Astrocyte (in vitro differentiated cells and primary cell): ENCODE measurements around the gene DIP2A. TPM values are rescaled to one million over a fixed set of nuclear protein-coding genes. Genes with fewer than 3 reads are reported as not detected.

Experiments used
- DNase-seq: peaks from one replicate; pipeline ENCODE4 v3.0.0-alpha.2; 2010; ENCODE audit warnings: low read depth
- FAIRE-seq: peaks from 2 replicates; lab custom pipeline; 2011; peaks lifted over from hg19 to GRCh38; lab: Jason Lieb, UNC
- H2AFZ ChIP-seq: 2 replicates; pipeline ENCODE4 v1.6.0; 2012; ENCODE audit warnings: low read depth, low read length, inconsistent platforms
- H3K27ac ChIP-seq: 2 replicates; pipeline ENCODE4 v1.5.1; 2011; ENCODE audit warnings: low read depth, low read length, inconsistent platforms
- H3K27me3 ChIP-seq: 2 replicates; pipeline ENCODE4 v1.6.0; 2011; ENCODE audit warnings: low read length, inconsistent platforms; ENCODE audit not compliant: insufficient read depth
- H3K36me3 ChIP-seq: 2 replicates; pipeline ENCODE4 v1.5.1; 2011; ENCODE audit warnings: low read length, inconsistent platforms; ENCODE audit not compliant: insufficient read depth
- H3K4me1 ChIP-seq: 2 replicates; pipeline ENCODE4 v1.5.1; 2011; ENCODE audit warnings: low read length, inconsistent platforms; ENCODE audit not compliant: insufficient read depth
- H3K4me2 ChIP-seq: 2 replicates; pipeline ENCODE4 v1.6.0; 2012; ENCODE audit warnings: low read length, inconsistent platforms
- H3K4me3 ChIP-seq: 2 replicates; pipeline ENCODE4 v1.5.1; 2011; ENCODE audit warnings: low read depth, mild to moderate bottlenecking, low read length, inconsistent platforms; ENCODE audit not compliant: insufficient read depth
- H3K79me2 ChIP-seq: 2 replicates; pipeline ENCODE4 v1.6.0; 2012; ENCODE audit warnings: mild to moderate bottlenecking, low read length, inconsistent platforms; ENCODE audit not compliant: insufficient read depth
- H3K9ac ChIP-seq: 2 replicates; pipeline ENCODE4 v1.6.0; 2012; ENCODE audit warnings: mild to moderate bottlenecking, low read length, inconsistent platforms
- H3K9me3 ChIP-seq: 2 replicates; pipeline ENCODE4 v1.5.1; 2012; ENCODE audit warnings: low read depth, mild to moderate bottlenecking, low read length, inconsistent platforms; ENCODE audit not compliant: insufficient read depth
- H4K20me1 ChIP-seq: 2 replicates; pipeline ENCODE4 v1.6.0; 2012; ENCODE audit warnings: low read length, inconsistent platforms; ENCODE audit not compliant: insufficient read depth
- H3K27ac Mint-ChIP-seq: one replicate; pipeline ENCODE4 v1.8.0; 2021; ENCODE audit warnings: mild to moderate bottlenecking, mixed read lengths; ENCODE audit not compliant: unreplicated experiment
- H3K27me3 Mint-ChIP-seq: one replicate; pipeline ENCODE4 v1.8.0; 2021; ENCODE audit warnings: low read depth, mixed read lengths; ENCODE audit not compliant: unreplicated experiment
- H3K36me3 Mint-ChIP-seq: one replicate; pipeline ENCODE4 v1.8.0; 2021; ENCODE audit warnings: low read depth, mixed read lengths; ENCODE audit not compliant: unreplicated experiment
- H3K4me1 Mint-ChIP-seq: one replicate; pipeline ENCODE4 v1.8.0; 2021; ENCODE audit warnings: low read depth, mixed read lengths; ENCODE audit not compliant: unreplicated experiment
- H3K4me3 Mint-ChIP-seq: one replicate; pipeline ENCODE4 v1.8.0; 2021; ENCODE audit warnings: mild to moderate bottlenecking, moderate library complexity, mixed read lengths; ENCODE audit not compliant: unreplicated experiment
- H3K9me3 Mint-ChIP-seq: one replicate; pipeline ENCODE4 v1.8.0; 2021; ENCODE audit warnings: mild to moderate bottlenecking, mixed read lengths; ENCODE audit not compliant: unreplicated experiment
- CTCF ChIP-seq: IDR thresholded peaks from 2 replicates; pipeline ENCODE4 v1.5.1; 2011; ENCODE audit warnings: low read depth, mild to moderate bottlenecking, inconsistent platforms, low read length, moderate library complexity; ENCODE audit not compliant: insufficient read depth
- EZH2 ChIP-seq: IDR thresholded peaks from 2 replicates; pipeline ENCODE4 v1.6.1; 2012; ENCODE audit warnings: mild to moderate bottlenecking, low read length, inconsistent platforms; ENCODE audit not compliant: insufficient read depth
- total RNA-seq: library from RNA; stranded (reverse); gene quantifications from 2 replicates; pipeline ENCODE4 v1.2.1, GENCODE V29; 2021

Gene DIP2A
- total RNA-seq, 1 donor from 2014 or later: 35.4 TPM

- no peak for DNase-seq
- Histone ChIP-seq H3K9ac (no peak overlapping the region), H3K79me2 (no peaks in the 10 kb centered on the region), H4K20me1 (no peaks in the 10 kb centered on the region), H3K9me3 (peaks cover 4% of the 10 kb centered on the region), H3K4me2 (no peak overlapping the region), H2AFZ (no peak overlapping the region), H3K4me3 (no peak overlapping the region), H3K36me3 (no peaks in the 10 kb centered on the region), H3K27ac (no peak overlapping the region), H3K27me3 (no peaks in the 10 kb centered on the region), H3K4me1 (peaks cover 13% of the 10 kb centered on the region)
- H3K36me3 Mint-ChIP-seq: no peaks in the 10 kb centered on the region
- H3K27me3 Mint-ChIP-seq: no peaks in the 10 kb centered on the region
- no peak for FAIRE-seq
- H3K9me3 Mint-ChIP-seq: peaks cover 6% of the 10 kb centered on the region
- H3K4me1 Mint-ChIP-seq: peaks cover 26% of the 10 kb centered on the region
- no peak overlapping the region for H3K4me3 Mint-ChIP-seq
- TF ChIP-seq CTCF (no peak), EZH2 (no peak)
- no peak overlapping the region for H3K27ac Mint-ChIP-seq
Observed at GRCh38 chr21:46597896-46598343, 139.2 kb downstream of the DIP2A start.

- H2AFZ ChIP-seq: peak overlapping the region; percentile 21
- Mint-ChIP-seq H3K9me3 (peaks cover 4% of the 10 kb centered on the region), H3K4me1 (peaks cover 28% of the 10 kb centered on the region), H3K36me3 (no peaks in the 10 kb centered on the region), H3K27ac (peak overlapping the region; percentile 58), H3K27me3 (no peaks in the 10 kb centered on the region), H3K4me3 (peak overlapping the region; percentile 24)
- no peak overlapping the region for H3K9ac ChIP-seq
- no peaks in the 10 kb centered on the region for H3K27me3 ChIP-seq
- DNase-seq (peak; percentile 92), FAIRE-seq (peak; percentile 94)
- no peak overlapping the region for H3K4me3 ChIP-seq
- no peaks in the 10 kb centered on the region for H4K20me1 ChIP-seq
- no peak overlapping the region for H3K27ac ChIP-seq
- TF ChIP-seq EZH2 (no peak), CTCF (no peak)
- H3K4me2 ChIP-seq: peak overlapping the region; percentile 78
- H3K36me3 ChIP-seq: no peaks in the 10 kb centered on the region
- peaks cover 13% of the 10 kb centered on the region for H3K4me1 ChIP-seq
- peaks cover 4% of the 10 kb centered on the region for H3K9me3 ChIP-seq
- no peaks in the 10 kb centered on the region for H3K79me2 ChIP-seq
Observed at GRCh38 chr21:46598581-46599572, 140.2 kb downstream of the DIP2A start.

GRCh38 chr21:46600305-46600704 is 141.6 kb downstream of the DIP2A start:
- DNase-seq: no peak
- Mint-ChIP-seq H3K27me3 (no peaks in the 10 kb centered on the region), H3K4me1 (peaks cover 28% of the 10 kb centered on the region), H3K9me3 (no peaks in the 10 kb centered on the region), H3K36me3 (no peaks in the 10 kb centered on the region), H3K4me3 (no peak overlapping the region), H3K27ac (no peak overlapping the region)
- Histone ChIP-seq H2AFZ (no peak overlapping the region), H3K36me3 (no peaks in the 10 kb centered on the region), H3K9ac (no peak overlapping the region), H4K20me1 (no peaks in the 10 kb centered on the region), H3K27me3 (no peaks in the 10 kb centered on the region), H3K4me1 (peaks cover 13% of the 10 kb centered on the region), H3K79me2 (no peaks in the 10 kb centered on the region), H3K4me3 (no peak overlapping the region), H3K9me3 (no peaks in the 10 kb centered on the region), H3K4me2 (no peak overlapping the region), H3K27ac (no peak overlapping the region)
- FAIRE-seq: no peak
- TF ChIP-seq CTCF: no peak
- TF ChIP-seq EZH2: no peak
